Epidermal melanocyte (primary cell): Measurements from ENCODE around the gene KRT13.

Experiments
- DNase-seq: peaks from one replicate; pipeline ENCODE4 v3.0.0; 2011; ENCODE audit warnings: low spot score; ENCODE audit not compliant: insufficient read length

KRT13 gene

DNA sequence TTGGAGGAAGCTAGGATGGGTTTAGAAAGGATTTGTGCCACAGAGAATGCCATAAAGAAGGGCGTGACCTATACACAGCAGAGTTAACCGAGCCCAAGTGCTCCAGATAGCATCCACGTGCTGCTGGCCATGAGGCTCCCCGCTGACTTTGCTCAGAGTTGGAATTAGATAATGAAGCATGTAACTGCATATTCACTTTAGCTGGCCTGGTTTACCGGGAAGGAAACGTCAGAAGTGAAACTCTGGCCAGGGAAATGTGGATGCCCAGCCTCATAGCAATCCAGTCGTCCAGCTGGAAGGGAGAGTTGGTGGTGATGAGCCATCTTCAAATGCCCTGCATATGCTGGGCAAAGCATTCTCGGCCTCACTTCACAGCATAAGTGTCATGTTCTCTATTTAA, 30.5 kb downstream of the KRT13 start:
- DNase-seq, result no peak

DNA sequence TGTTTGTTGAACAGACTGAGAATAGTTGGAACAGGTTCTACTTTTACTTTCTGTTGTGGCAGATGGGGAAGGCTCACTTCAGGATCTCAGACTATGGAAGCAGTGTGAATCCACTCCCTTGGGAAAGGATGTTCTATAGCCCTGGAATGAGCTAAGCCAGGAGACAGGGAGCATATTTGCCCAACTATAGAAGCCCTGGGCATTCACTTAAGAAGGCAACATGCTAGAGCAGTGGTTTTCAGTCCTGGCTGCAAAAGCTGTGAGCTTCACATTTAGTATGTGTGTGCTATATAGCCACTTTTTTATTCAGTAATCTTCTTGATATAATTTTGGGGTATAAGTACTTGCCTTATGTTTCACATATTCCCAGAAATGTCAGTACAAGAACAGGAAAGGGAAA, 37.1 kb downstream of the KRT13 start:
- no peak for DNase-seq

DNA sequence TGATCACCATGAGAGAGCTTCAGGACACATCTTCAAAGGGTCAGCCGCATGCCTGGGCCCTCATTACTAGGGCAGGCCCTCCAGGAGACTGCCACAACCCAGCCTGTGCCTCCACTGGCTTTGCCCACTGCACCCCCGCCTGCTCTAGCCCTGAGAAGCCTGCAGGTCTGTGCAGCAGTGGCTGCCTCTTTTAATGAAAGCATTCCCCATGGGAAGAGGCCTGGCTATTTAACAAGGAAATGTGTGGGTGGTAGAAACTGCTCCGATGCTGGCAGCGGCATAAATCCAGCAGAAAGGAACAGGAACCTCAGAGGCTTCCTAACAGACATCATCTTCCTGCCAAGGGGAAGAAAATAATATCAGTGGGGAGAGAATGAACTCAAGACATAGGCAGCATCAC, 37.9 kb downstream of the KRT13 start:
- DNase-seq, result no peak

DNA sequence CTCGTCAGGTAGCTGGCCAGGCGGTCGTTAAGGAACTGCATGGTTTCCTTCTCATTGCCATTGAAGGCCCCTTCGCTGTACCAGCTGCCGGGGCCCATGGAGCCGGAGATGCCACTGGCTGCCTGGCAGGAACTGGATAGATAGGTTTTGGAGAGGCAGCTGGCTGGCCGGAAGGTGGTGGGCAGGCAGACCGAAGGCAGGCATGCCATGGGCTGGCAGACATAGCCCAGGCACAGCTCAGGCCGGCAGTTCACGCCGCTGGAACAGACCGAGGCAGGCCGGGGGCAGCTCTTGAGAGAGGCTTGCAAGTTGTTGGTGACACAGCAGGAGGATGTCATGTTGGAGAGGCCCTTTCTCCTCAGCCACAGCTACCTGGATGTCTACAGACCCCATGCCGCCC, 38.4 kb downstream of the KRT13 start, which contains the start of gene KRT32:
KRT32 (minus strand) TSS at position 399 of the 400 bp plus-strand sequence; CDS start at position 338, 61 bp downstream.
- DNase-seq, result no peak

DNA sequence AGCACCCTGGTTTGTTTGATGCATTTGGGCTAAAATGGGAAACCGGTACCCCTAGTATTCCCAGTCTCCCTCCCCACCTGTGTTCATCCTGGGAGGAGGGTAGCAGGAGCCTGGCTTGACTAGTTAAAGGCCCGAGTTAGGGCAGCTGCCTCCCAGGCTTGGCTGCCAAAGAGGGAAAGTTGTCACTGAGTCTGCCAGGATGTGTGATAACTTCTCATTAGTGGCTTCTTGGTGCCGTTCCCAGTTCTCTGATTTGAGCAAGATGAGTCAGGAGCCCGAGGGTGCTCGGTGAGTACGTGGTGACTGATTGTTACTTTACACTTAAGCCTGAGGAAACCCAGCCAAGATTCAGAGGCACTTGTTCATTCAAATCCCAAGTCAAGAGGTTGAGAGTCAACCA, 40.7 kb downstream of the KRT13 start:
- no peak for DNase-seq

DNA sequence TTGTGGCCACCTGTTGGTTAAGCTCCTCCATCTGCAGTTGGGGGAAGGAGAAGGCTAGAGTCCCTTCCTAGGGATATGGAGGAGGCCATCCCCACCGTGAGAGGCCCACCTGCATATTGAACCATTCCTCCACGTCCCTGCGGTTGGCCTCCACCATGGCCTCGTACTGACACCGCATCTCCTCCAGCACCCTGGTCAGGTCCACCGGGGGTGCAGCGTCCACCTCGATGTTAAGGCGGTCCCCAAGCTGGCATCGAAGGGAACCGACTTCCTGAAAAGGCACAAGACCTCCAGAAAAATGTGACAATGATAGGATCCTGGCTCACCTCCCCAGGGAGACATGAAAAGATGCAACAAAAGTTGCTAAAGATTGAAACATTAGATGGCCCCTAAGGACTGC, 41.2 kb downstream of the KRT13 start:
- no peak for DNase-seq

DNA sequence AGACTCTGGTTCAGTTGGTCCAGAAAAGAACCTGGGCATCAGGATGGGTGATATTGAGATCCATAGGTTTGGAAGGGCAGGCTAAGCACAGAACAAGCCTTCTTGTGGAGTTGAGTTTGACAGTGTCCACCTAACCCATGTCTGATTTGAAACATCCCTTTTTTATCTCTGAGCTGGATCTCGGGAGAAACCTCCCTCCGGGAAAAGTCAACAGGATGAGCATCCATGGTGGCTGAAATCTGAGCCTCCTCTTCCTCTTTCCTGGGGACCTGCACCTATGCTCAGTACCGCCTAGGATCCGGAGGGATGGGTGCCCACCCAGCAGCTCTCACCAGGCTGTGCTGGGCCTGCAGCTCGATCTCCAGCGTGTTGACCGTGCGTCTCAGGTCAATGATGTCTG, 41.7 kb downstream of the KRT13 start:
- no peak for DNase-seq

DNA sequence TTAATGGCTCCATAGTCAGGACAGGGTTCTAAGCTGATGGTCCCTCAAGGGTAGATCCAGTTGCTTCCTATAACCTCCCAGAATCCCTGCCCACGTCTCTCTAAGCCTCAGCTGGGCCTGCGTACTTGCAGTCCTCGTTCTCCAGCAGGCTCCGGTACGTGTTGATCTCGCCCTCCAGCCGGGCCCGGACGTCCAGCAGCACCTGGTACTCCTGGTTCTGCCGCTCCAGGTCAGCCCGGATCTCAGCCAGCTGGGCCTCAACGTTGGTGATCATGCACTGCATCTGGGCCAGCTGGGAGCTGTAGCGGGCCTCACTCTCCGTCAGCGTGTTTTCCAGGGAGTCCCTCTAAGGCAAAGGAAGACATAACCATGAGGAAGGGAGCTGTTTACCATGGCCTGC, 42.7 kb downstream of the KRT13 start:
- DNase-seq, result no peak

DNA sequence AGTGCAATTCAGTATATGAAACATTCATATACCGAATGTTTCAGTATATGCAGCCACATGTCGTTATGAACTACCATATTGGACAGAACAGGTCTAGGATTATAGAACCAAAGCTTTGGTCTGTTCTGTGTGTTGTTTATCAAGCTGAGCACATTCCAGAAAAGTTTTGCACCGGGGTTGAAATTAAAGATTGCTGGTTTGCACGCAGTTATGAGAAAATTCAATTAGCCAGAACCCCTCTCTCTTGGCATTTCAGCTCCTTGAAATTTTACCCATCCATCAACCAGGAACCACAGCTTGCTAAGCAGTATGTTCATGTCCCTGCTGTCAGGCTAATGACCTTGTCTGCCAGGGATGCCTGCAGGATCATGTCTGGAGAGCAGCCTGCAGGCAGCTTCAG, 47.7 kb downstream of the KRT13 start:
- DNase-seq, result no peak

DNA sequence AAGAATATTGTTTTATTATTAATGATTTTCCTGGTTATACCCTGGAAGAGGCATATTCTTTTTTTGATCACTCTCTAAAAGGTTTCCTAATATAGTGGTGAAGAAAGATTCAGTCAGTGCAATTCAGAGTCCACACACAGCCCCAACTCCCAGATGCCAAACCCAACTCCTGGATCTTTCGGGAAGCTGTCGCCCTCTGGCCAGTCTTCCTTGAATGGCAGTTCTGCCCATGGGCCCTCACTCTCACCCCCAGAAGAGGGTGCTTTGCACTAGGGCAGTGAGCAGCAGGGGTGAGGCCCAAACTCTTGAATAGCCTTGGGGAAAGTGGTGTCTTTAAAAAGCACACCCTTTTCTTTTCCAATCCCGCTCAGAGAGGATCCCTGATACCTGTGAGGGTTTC, 49.2 kb downstream of the KRT13 start:
- DNase-seq, result no peak

DNA sequence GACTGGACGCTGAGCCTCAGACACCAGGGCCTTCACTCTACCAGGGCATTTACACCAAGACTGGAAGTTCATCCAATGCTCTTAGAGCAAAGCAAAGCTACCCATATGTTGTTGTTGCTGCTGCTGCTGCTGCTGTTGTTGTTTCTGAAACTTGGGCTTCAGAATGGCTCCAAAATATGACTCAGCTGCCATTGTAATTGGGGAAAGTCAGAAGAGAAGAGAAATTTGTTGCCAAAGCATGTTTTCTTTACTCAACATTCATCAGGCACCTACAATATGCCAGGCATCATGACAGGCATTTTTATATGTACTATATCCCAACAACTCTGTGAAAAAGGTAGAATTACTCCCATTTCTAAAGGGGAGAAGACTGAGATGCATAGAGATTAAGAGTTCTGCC, 50.2 kb downstream of the KRT13 start:
- DNase-seq, result no peak

DNA sequence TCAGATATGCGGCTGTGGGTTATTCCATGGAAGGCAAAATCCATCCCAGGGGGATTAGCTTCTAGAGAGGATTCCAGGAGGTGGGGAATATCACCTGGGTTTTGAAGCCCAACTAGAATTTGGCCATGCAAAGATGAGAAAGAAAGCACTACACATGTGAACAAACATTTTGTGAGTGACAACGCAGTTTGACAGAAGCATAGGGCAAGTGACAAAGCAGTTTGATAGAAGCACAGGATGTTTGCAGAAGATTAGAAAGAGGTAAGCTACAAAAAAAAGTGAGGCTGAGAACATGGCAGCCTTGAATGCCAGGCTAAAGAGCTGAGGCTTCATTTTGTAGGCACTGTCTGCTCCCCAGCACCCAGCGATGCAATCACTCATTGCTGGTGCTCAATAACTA, 52.3 kb downstream of the KRT13 start:
- DNase-seq, result no peak

DNA sequence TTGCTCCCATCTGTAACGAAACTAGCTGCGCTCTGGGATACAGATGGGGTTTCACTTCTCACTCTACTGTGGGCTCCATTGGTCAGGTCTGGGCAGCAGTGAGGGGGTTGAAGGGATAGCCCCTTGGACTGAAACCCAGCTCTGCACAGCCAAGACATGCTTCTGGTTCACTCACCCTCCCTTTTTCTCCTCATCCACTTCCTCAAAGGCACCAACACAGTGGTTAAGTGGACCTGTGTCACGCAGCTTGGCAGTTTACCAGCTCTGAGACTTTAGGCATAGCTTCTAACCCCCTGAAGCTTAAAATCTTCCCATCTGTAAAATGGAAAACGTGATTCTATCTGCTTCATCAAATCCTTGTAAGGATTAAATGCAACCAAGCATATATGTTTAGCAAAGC, 53.1 kb downstream of the KRT13 start:
- no peak for DNase-seq

DNA sequence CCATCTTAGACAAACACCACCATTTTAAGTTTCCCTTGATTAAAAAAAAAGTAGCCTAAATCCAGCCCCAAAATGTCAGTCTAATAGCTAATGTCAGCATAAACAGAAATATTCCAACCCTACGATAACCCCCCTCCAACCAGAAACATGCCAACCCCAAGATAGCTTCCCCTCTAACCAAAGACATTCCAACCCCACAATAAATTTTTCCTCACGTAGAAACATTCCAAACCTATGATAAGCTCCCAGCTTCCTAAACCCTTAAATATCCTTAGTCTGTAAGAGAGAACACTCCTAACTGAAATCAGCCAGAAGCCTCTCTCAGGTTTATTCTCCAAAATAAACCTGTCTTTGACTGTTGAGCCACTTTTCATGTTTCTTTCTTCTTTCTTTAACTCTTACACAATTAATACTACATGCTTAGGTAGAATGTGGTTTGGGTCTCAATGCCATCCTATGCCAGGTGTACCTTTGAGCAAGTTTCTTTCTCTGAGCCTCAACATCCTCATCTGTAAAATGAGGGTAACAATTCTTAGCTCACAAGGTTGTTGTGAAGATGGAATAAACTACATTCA, 54.2 kb downstream of the KRT13 start:
- no peak for DNase-seq
